Measurements from ENCODE around the gene TTC21B.

The TTC21B gene

GRCh38 chr2:165839610-165840009 lies 114.0 kb downstream of the TTC21B start:
- no peak for TF ChIP-seq CTCF (conservative IDR thresholded peaks at IDR 0.05)
- no peak overlapping the region for H3K27ac ChIP-seq

- H3K27ac ChIP-seq, result no peak overlapping the region
- no peak for TF ChIP-seq CTCF (conservative IDR thresholded peaks at IDR 0.05)
Measured at GRCh38 chr2:165837122-165837521, 116.5 kb downstream of the TTC21B start.

- no peak overlapping the region for H3K27ac ChIP-seq
- TF ChIP-seq CTCF (conservative IDR thresholded peaks at IDR 0.05), result no peak
Measured at GRCh38 chr2:165835363-165835762, 118.2 kb downstream of the TTC21B start.

- TF ChIP-seq CTCF (conservative IDR thresholded peaks at IDR 0.05), result no peak
- H3K27ac ChIP-seq, result no peak overlapping the region
Measured at GRCh38 chr2:165833156-165833555, 120.4 kb downstream of the TTC21B start.

- H3K27ac ChIP-seq, result no peak overlapping the region
- no peak for TF ChIP-seq CTCF (conservative IDR thresholded peaks at IDR 0.05)
Measured at GRCh38 chr2:165827921-165828276, 125.7 kb downstream of the TTC21B start.

- no peak for TF ChIP-seq CTCF (conservative IDR thresholded peaks at IDR 0.05)
Measured at GRCh38 chr2:165827016-165827920, 126.3 kb downstream of the TTC21B start.

GRCh38 chr2:165825041-165825440 lies 128.5 kb downstream of the TTC21B start:
- TF ChIP-seq CTCF (conservative IDR thresholded peaks at IDR 0.05), result no peak
- H3K27ac ChIP-seq, result peak overlapping the region; percentile 35; the same call in 1 of the 2 replicates

More at GRCh38 chr2:165827016-165827920, 126.3 kb downstream of the TTC21B start:
- no peak overlapping the region for H3K27ac ChIP-seq
